KMS-11 (cell line): ENCODE results near the gene SHISA3.

Source experiments
- H2AFZ ChIP-seq: fragments of 200-600 bp; sonication (generic); 2 replicates; pipeline ENCODE4 v1.6.1; 2016; ENCODE audit warnings: antibody characterized with exemption, mixed run types, low read depth
- H3K27ac ChIP-seq: fragments of 200-600 bp; sonication (generic); 2 replicates; pipeline ENCODE4 v1.6.1; 2016; ENCODE audit warnings: mild to moderate bottlenecking, mixed run types
- H3K27me3 ChIP-seq: fragments of 200-600 bp; sonication (generic); 2 replicates; pipeline ENCODE4 v1.6.1; 2017; ENCODE audit warnings: mild to moderate bottlenecking, low read depth, mixed run types, moderate library complexity; ENCODE audit not compliant: insufficient read depth
- H3K36me3 ChIP-seq: fragments of 200-600 bp; sonication (generic); 2 replicates; pipeline ENCODE4 v1.6.1; 2017; ENCODE audit warnings: mild to moderate bottlenecking, mixed run types; ENCODE audit not compliant: insufficient read depth
- H3K4me1 ChIP-seq: fragments of 200-600 bp; sonication (generic); 2 replicates; pipeline ENCODE4 v1.6.1; 2016; ENCODE audit warnings: mild to moderate bottlenecking, low read depth, mixed run types; ENCODE audit not compliant: poor library complexity, severe bottlenecking
- H3K4me2 ChIP-seq: fragments of 200-600 bp; sonication (generic); 2 replicates; pipeline ENCODE4 v1.7.0; 2016; ENCODE audit warnings: mild to moderate bottlenecking, mixed run types
- H3K4me3 ChIP-seq: fragments of 200-600 bp; sonication (generic); IDR thresholded peaks from 2 replicates; pipeline ENCODE4 v1.6.1; 2017; ENCODE audit warnings: low read depth, low read length, mixed read lengths; ENCODE audit not compliant: insufficient read depth
- H3K79me2 ChIP-seq: fragments of 200-600 bp; sonication (generic); 2 replicates; pipeline ENCODE4 v1.6.1; 2016; ENCODE audit warnings: low read depth, mixed run types; ENCODE audit not compliant: insufficient read depth
- H3K9ac ChIP-seq: fragments of 200-600 bp; sonication (generic); 2 replicates; pipeline ENCODE4 v1.6.1; 2016; ENCODE audit warnings: mild to moderate bottlenecking, mixed run types
- H4K20me1 ChIP-seq: fragments of 200-600 bp; sonication (generic); 2 replicates; pipeline ENCODE4 v1.6.1; 2016; ENCODE audit warnings: mild to moderate bottlenecking, mixed run types; ENCODE audit not compliant: insufficient read depth
- TF ChIP-seq, protein P1 (sequence below): fragments of 200-600 bp; sonication (generic); conservative IDR thresholded peaks from 2 replicates; pipeline ENCODE4 v1.6.1; 2017; ENCODE audit warnings: low read depth, mild to moderate bottlenecking, antibody characterized with exemption, low read length, moderate library complexity, mixed read lengths

Gene SHISA3

DNA sequence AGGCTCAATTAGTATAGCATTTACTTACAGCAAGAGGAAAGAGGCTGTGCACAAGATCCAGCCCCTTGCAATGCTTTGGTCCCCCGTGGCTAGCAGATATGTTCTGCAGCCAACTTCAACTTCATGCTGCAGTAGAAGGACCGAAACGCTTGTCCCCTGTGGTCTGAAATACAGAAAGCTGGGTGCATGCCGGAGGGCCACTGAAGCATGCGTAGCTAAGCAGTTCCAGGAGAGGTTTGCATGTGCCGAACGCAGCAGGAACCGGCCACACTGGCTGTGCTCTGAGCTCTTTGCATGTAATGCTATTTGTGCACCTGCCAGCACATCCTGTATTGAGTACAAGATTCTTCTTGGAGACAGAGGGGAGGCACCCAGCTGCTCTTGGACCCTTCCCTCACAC, 35.8 kb upstream of the SHISA3 start:
- Histone ChIP-seq H3K4me3 (no peak overlapping the region), H3K27me3 (no peaks in the 10 kb centered on the region), H3K79me2 (no peaks in the 10 kb centered on the region), H3K4me1 (no peaks in the 10 kb centered on the region), H2AFZ (no peak overlapping the region), H3K4me2 (no peak overlapping the region), H4K20me1 (no peaks in the 10 kb centered on the region), H3K9ac (no peak overlapping the region), H3K27ac (no peak overlapping the region), H3K36me3 (no peaks in the 10 kb centered on the region)
- TF ChIP-seq, protein P1, sequence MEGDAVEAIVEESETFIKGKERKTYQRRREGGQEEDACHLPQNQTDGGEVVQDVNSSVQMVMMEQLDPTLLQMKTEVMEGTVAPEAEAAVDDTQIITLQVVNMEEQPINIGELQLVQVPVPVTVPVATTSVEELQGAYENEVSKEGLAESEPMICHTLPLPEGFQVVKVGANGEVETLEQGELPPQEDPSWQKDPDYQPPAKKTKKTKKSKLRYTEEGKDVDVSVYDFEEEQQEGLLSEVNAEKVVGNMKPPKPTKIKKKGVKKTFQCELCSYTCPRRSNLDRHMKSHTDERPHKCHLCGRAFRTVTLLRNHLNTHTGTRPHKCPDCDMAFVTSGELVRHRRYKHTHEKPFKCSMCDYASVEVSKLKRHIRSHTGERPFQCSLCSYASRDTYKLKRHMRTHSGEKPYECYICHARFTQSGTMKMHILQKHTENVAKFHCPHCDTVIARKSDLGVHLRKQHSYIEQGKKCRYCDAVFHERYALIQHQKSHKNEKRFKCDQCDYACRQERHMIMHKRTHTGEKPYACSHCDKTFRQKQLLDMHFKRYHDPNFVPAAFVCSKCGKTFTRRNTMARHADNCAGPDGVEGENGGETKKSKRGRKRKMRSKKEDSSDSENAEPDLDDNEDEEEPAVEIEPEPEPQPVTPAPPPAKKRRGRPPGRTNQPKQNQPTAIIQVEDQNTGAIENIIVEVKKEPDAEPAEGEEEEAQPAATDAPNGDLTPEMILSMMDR = no peak

DNA sequence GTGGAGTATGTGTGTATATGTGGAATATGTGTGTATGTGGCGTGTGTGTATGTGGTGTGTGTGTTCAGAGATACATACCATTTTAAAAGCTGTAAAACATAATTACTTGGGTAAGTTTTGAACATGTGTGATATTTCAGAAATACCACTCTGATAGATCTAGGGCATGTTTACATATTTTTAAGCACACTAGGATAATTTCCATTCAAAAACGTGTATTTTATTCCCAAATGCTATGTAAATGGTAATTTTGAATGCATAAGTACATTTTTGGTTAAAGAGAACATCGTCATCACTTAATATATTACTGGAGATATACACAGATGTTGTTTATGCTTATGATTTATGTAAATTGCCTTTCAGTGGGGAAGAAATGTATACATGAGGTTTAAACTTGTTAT, 34.7 kb upstream of the SHISA3 start:
- Histone ChIP-seq H3K27ac (no peak overlapping the region), H3K9ac (no peak overlapping the region), H3K4me3 (no peak overlapping the region), H3K27me3 (no peaks in the 10 kb centered on the region), H3K4me2 (no peak overlapping the region), H3K79me2 (no peaks in the 10 kb centered on the region), H4K20me1 (no peaks in the 10 kb centered on the region), H3K4me1 (no peaks in the 10 kb centered on the region), H3K36me3 (no peaks in the 10 kb centered on the region), H2AFZ (no peak overlapping the region)
- TF ChIP-seq, protein P1 = no peak

DNA sequence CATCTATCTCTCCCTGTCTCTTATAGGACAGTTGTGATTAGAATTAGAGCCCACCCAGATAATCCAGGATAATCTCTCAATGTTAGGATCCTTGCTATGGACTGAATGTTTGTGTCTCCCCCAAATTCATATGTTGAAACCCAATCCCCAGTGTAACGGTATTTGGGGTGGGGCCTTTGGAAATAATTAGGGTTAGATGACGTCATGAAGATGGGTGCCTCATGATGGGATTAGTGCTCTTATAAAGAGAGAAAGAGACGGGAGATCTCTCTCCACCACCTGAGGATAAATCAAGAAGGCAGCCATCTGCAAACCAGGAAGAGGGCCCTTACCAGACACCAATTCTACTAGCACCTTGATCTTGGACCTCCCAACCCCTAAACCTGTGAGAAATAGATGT, 33.7 kb upstream of the SHISA3 start:
- no peaks in the 10 kb centered on the region for H3K79me2 ChIP-seq
- H3K27me3 ChIP-seq = no peaks in the 10 kb centered on the region
- H3K27ac ChIP-seq = no peak overlapping the region
- no peak overlapping the region for H3K4me3 ChIP-seq
- H3K4me1 ChIP-seq = no peaks in the 10 kb centered on the region
- H3K4me2 ChIP-seq = no peak overlapping the region
- no peaks in the 10 kb centered on the region for H4K20me1 ChIP-seq
- H3K9ac ChIP-seq = no peak overlapping the region
- TF ChIP-seq, protein P1 = no peak
- no peak overlapping the region for H2AFZ ChIP-seq
- H3K36me3 ChIP-seq = no peaks in the 10 kb centered on the region

DNA sequence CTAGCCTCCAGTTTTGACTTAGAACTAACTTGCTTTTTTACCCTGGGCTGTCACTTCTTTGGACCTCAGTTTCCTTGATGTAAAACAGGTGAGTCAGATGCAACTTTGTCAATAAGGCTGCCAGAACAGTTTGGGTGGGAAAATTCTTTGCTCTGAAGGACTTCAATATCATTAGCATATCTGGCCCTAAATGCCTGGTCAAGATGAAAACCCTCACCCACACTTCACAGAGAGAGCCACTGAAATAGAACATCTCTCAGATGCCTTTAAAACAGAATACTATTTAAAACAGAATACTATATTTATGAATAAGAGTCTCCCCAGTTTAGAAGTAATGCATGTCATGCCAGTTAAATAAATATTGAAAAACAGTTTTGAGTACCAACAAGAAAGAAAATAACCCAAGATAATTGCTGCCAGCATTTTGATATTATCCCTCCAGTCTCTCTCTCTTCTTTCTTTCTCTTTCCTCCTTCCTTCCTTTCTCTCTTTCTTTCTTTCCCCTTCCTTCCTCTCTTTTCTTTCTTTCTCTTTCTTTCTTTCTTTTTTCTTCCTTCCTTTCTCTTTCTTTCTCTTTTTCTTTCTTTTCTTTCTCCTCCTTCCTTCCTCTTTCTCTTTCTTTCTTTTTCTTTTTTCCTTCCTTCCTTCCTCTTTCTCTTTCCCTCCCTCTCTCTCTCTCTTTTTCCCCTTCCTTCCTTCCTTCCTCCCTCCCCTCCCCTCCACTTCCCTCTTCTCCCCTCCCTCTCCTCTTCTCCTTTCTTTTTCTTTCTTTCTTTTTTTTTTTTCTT, 32.8 kb upstream of the SHISA3 start:
- no peak overlapping the region for H3K4me3 ChIP-seq
- no peaks in the 10 kb centered on the region for H3K79me2 ChIP-seq
- no peak overlapping the region for H3K4me2 ChIP-seq
- H3K27ac ChIP-seq = no peak overlapping the region
- no peaks in the 10 kb centered on the region for H3K27me3 ChIP-seq
- H4K20me1 ChIP-seq = no peaks in the 10 kb centered on the region
- TF ChIP-seq, protein P1 = no peak
- no peak overlapping the region for H3K9ac ChIP-seq
- no peak overlapping the region for H2AFZ ChIP-seq
- H3K36me3 ChIP-seq = no peaks in the 10 kb centered on the region
- H3K4me1 ChIP-seq = no peaks in the 10 kb centered on the region
